AG09319 (cell line): ENCODE measurements around the gene PLA2G10.

ENCODE experiments used
- DNase-seq: peaks from one replicate; pipeline ENCODE4 v3.0.0-alpha.2; 2010; ENCODE audit warnings: low read depth; ENCODE audit errors: extremely low read depth
- CTCF ChIP-seq: IDR thresholded peaks from 2 replicates; pipeline ENCODE4 v1.5.1; 2011; ENCODE audit warnings: low read depth, mild to moderate bottlenecking, inconsistent platforms, low read length, moderate library complexity

Gene PLA2G10

GRCh38 chr16:14667347-14668266 is 26.5 kb downstream of the PLA2G10 start:
- no peak for TF ChIP-seq CTCF
- no peak for DNase-seq

DNA sequence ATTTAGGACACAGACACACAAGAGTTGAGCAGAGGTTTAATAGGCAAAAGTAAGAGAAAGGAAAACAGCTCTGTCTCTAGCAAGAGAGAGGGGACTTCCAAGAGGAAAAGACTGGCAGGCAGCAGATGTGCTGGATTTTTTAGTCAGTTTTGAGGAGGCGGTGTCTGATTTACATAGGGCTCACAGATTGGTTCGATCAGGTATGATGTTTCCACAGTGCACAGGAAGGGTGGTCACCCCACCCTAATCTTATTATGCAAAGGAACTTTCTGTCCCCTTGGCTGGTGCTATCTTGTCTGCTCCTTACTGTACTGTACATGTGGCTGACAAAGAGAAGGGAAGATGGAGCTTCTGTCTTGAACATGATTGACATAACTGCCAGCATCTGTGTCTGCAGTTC is 36.0 kb downstream of the PLA2G10 start:
- TF ChIP-seq CTCF = no peak
- DNase-seq = no peak

- no peak for DNase-seq
- TF ChIP-seq CTCF = no peak
These were observed 41.4 kb downstream of the PLA2G10 start for GRCh38 chr16:14652726-14653125.

DNA sequence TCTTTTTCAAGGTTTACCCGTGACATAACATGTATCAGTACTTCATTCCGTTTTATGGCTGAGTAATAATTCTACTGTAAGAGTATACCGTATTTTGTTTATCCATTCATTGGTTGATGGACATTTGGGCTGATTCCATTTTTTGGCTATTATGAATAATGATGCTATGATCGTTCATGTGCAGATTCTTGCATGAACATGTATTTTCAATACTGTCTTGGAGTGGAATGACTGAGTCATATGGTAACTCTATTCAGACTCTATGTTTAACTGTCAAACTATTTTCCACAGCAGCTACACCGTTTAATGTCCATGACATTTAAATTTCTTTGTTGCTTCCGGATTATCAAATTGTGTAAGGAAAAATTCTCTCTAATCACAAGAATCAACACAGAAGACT is 43.5 kb downstream of the PLA2G10 start:
- no peak for TF ChIP-seq CTCF
- DNase-seq = no peak

DNA sequence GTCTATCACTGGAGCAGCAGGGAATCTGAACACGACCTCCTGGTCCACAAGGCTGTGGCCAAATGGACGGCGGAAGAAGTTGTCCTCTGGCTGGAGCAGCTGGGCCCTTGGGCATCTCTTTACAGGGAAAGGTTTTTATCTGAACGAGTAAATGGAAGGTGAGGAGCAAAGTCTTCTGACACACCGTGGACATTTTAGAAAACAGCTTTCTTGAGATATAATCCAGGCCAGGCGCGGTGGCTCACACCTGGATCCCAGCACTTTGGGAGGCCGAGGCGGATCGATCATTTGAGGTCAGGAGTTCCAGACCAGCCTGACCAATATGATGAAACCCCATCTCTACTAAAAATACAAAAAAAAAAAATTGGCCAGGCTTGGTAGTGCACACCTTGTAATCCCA is 44.3 kb downstream of the PLA2G10 start:
- DNase-seq = no peak
- no peak for TF ChIP-seq CTCF

GRCh38 chr16:14641926-14642325 is 52.2 kb downstream of the PLA2G10 start:
- no peak for DNase-seq
- TF ChIP-seq CTCF = no peak

DNA sequence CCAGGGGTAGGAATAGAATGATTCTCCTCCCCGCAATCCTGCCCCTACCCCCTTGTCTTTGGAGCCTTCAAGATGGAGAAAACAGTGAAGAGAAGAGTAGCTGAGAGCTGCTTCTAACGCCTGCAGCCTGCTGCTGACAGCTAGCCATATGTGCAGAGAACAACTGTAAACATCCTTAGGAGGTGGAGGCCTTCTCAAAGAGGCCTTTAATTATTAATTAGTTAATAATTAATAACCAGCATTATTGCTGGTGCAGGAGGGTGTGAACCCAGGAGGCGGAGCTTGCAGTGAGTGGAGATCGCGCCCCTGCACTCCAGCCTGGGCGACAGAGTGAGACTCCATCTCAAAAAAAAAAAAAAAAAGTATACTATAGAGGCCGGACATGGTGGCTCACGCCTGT is 52.9 kb downstream of the PLA2G10 start:
- no peak for DNase-seq
- no peak for TF ChIP-seq CTCF
